K562 (cell line): ENCODE results near the gene YARS1. TPM values are rescaled to one million over a fixed set of nuclear protein-coding genes. Genes with fewer than 3 reads are reported as not detected.

Source experiments
- BCOR ChIP-seq: fragments of 450-650 bp; IDR thresholded peaks from 2 replicates; pipeline ENCODE4 v1.6.1; 2016
- DPF2 ChIP-seq: fragments of 450-650 bp; IDR thresholded peaks from 2 replicates; pipeline ENCODE4 v1.6.1; 2016
- FOXP1 ChIP-seq: sonication (generic); formaldehyde crosslinking; IDR thresholded peaks from 2 replicates; pipeline ENCODE4 v1.8.0; 2022; ENCODE audit warnings: mild to moderate bottlenecking, missing genetic modification reagents
- NFXL1 ChIP-seq: fragments of 450-650 bp; formaldehyde crosslinking; IDR thresholded peaks from 2 replicates; pipeline ENCODE4 v1.4.0; 2021; ENCODE audit warnings: mild to moderate bottlenecking
- RB1 ChIP-seq: fragments of 450-650 bp; IDR thresholded peaks from 2 replicates; pipeline ENCODE4 v1.6.1; 2017; ENCODE audit warnings: low read depth, mild to moderate bottlenecking
- RCOR1 ChIP-seq, 2 experiments: IDR thresholded peaks; 2 replicates each; pipeline ENCODE4 v1.6.1; 2012; ENCODE audit warnings: low read depth in 2 of 2, low read length in 2 of 2, borderline replicate concordance in 1 of 2, improper control_type of control experiment in 1 of 2
- THRB ChIP-seq: fragments of 450-650 bp; formaldehyde crosslinking; conservative IDR thresholded peaks from 2 replicates; pipeline ENCODE4 v1.4.0; 2022; ENCODE audit warnings: mild to moderate bottlenecking, missing genetic modification characterization
- ZNF175 ChIP-seq: fragments of 200-800 bp; sonication (Bioruptor generic); IDR thresholded peaks from 2 replicates; pipeline ENCODE4 v1.6.1; 2016; ENCODE audit warnings: low read depth, mild to moderate bottlenecking, missing genetic modification characterization, missing compliant biosample characterization
- ZNF3 ChIP-seq: fragments of 250-450 bp; sonication (Bioruptor Pico); IDR thresholded peaks from 2 replicates; pipeline ENCODE4 v1.5.0; 2021; ENCODE audit warnings: mild to moderate bottlenecking, moderate library complexity
- ZNF551 ChIP-seq: fragments of 250-450 bp; sonication (Bioruptor Pico); IDR thresholded peaks from 2 replicates; pipeline ENCODE4 v1.5.0; 2021; ENCODE audit warnings: mild to moderate bottlenecking, moderate library complexity
- polyA plus RNA-seq, 8 experiments: library from polyadenylated mRNA; depleted of rRNA in 4 of 8; stranded (reverse) in 5 of 8; unstranded in 3 of 8; fragments of >200 nt; fragmentation: Nextera tagmentation in 2 of 8; fragmentation: Illumina TruSeq in 1 of 8; extraction: Ambion mirVana in 2 of 8; extraction: Trizol in 1 of 8; gene quantifications; 2 replicates each; pipeline versions ENCODE4 v1.2.1 to v1.2.3, GENCODE V29; 2011 to 2014; ENCODE audit warnings: inconsistent platforms in 1 of 8, missing spikeins in 1 of 8
- total RNA-seq, 7 experiments: library from RNA; depleted of rRNA in 6 of 7; stranded (reverse); fragments of >200 nt in 6 of 7; fragmentation: Illumina TruSeq in 2 of 7; extraction: Trizol in 2 of 7; gene quantifications; 2 replicates each; pipeline versions ENCODE4 v1.2.1 to v1.2.3, GENCODE V29; 2011 to 2021; ENCODE audit warnings: low replicate concordance in 1 of 7
- TF ChIP-seq, protein P1 (sequence below): sonication (generic); formaldehyde crosslinking; IDR thresholded peaks from 2 replicates; pipeline ENCODE4 v1.8.0; 2022; ENCODE audit warnings: missing genetic modification reagents, mild to moderate bottlenecking, borderline replicate concordance
- TF ChIP-seq, protein P2 (sequence below): fragments of 450-650 bp; formaldehyde crosslinking; IDR thresholded peaks from 2 replicates; pipeline ENCODE4 v1.4.0; 2020; ENCODE audit warnings: mild to moderate bottlenecking, moderate library complexity
- TF ChIP-seq, protein P3 (sequence below): sonication (generic); formaldehyde crosslinking; IDR thresholded peaks from 2 replicates; pipeline ENCODE4 v1.8.1; 2022; ENCODE audit warnings: missing genetic modification reagents
- TF ChIP-seq, protein P4 (sequence below): fragments of 250-450 bp; sonication (Bioruptor Pico); IDR thresholded peaks from 2 replicates; pipeline ENCODE4 v1.4.0; 2020; ENCODE audit warnings: mild to moderate bottlenecking, moderate library complexity

The YARS1 gene
- total and polyA plus RNA-seq, 9 of the 15 experiments (the other 6 are each of a cell fraction or from before 2014, with no cell fraction given), result 66.2 to 336 (median 201) TPM

GRCh38 chr1:32757213-32757895 is 59.8 kb downstream of the YARS1 start (continued):
- TF ChIP-seq, protein P1, sequence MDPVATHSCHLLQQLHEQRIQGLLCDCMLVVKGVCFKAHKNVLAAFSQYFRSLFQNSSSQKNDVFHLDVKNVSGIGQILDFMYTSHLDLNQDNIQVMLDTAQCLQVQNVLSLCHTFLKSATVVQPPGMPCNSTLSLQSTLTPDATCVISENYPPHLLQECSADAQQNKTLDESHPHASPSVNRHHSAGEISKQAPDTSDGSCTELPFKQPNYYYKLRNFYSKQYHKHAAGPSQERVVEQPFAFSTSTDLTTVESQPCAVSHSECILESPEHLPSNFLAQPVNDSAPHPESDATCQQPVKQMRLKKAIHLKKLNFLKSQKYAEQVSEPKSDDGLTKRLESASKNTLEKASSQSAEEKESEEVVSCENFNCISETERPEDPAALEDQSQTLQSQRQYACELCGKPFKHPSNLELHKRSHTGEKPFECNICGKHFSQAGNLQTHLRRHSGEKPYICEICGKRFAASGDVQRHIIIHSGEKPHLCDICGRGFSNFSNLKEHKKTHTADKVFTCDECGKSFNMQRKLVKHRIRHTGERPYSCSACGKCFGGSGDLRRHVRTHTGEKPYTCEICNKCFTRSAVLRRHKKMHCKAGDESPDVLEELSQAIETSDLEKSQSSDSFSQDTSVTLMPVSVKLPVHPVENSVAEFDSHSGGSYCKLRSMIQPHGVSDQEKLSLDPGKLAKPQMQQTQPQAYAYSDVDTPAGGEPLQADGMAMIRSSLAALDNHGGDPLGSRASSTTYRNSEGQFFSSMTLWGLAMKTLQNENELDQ (CRISPR knock-in tag), result 0 out of 2 replicates have a peak, but pooled peaks have one; percentile 7
- TF ChIP-seq ZNF175 (CRISPR knock-in tag) (no peak), ZNF3 (CRISPR knock-in tag) (no peak), NFXL1 (CRISPR knock-in tag) (no peak), THRB (CRISPR knock-in tag) (peak; percentile 91), BCOR (peak; percentile 99), ZNF551 (CRISPR knock-in tag) (no peak), RB1 (no peak), FOXP1 (CRISPR knock-in tag) (no peak), RCOR1 (IDR thresholded peaks at IDR 0.05; ENCODE audit: borderline replicate concordance in 1 of 2, low read depth in 2 of 2, low read length in 2 of 2) (peak; percentile 86 to 97; a peak in 3 of 4 replicates), DPF2 (peak; percentile 96)
- TF ChIP-seq, protein P2, sequence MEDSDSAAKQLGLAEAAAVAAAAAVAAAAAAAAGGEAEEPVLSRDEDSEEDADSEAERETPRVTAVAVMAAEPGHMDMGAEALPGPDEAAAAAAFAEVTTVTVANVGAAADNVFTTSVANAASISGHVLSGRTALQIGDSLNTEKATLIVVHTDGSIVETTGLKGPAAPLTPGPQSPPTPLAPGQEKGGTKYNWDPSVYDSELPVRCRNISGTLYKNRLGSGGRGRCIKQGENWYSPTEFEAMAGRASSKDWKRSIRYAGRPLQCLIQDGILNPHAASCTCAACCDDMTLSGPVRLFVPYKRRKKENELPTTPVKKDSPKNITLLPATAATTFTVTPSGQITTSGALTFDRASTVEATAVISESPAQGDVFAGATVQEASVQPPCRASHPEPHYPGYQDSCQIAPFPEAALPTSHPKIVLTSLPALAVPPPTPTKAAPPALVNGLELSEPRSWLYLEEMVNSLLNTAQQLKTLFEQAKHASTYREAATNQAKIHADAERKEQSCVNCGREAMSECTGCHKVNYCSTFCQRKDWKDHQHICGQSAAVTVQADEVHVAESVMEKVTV, result 0 out of 2 replicates have a peak, but pooled peaks have one; percentile 9
- TF ChIP-seq, protein P3, sequence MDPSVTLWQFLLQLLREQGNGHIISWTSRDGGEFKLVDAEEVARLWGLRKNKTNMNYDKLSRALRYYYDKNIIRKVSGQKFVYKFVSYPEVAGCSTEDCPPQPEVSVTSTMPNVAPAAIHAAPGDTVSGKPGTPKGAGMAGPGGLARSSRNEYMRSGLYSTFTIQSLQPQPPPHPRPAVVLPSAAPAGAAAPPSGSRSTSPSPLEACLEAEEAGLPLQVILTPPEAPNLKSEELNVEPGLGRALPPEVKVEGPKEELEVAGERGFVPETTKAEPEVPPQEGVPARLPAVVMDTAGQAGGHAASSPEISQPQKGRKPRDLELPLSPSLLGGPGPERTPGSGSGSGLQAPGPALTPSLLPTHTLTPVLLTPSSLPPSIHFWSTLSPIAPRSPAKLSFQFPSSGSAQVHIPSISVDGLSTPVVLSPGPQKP (CRISPR knock-in tag), result no peak
- TF ChIP-seq, protein P4, sequence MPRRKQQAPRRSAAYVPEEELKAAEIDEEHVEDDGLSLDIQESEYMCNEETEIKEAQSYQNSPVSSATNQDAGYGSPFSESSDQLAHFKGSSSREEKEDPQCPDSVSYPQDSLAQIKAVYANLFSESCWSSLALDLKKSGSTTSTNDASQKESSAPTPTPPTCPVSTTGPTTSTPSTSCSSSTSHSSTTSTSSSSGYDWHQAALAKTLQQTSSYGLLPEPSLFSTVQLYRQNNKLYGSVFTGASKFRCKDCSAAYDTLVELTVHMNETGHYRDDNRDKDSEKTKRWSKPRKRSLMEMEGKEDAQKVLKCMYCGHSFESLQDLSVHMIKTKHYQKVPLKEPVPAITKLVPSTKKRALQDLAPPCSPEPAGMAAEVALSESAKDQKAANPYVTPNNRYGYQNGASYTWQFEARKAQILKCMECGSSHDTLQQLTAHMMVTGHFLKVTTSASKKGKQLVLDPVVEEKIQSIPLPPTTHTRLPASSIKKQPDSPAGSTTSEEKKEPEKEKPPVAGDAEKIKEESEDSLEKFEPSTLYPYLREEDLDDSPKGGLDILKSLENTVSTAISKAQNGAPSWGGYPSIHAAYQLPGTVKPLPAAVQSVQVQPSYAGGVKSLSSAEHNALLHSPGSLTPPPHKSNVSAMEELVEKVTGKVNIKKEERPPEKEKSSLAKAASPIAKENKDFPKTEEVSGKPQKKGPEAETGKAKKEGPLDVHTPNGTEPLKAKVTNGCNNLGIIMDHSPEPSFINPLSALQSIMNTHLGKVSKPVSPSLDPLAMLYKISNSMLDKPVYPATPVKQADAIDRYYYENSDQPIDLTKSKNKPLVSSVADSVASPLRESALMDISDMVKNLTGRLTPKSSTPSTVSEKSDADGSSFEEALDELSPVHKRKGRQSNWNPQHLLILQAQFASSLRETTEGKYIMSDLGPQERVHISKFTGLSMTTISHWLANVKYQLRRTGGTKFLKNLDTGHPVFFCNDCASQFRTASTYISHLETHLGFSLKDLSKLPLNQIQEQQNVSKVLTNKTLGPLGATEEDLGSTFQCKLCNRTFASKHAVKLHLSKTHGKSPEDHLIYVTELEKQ (CRISPR knock-in tag), result no peak
